SK-N-SH (cell line): ENCODE data around the gene SPATA16.

Experiments
- CHD2 ChIP-seq: fragments of 150-350 bp; IDR thresholded peaks from 2 replicates; pipeline ENCODE4 v1.6.1; 2018; ENCODE audit warnings: low read length; ENCODE audit not compliant: partially characterized antibody
- CTCF ChIP-seq: fragments of 200-600 bp; sonication (generic); IDR thresholded peaks from 2 replicates; pipeline ENCODE4 v1.6.1; 2017; ENCODE audit warnings: antibody characterized with exemption, mild to moderate bottlenecking, moderate library complexity
- ELF1 ChIP-seq: IDR thresholded peaks from 2 replicates; pipeline ENCODE4 v1.4.0; 2012
- POLR2AphosphoS5 ChIP-seq: IDR thresholded peaks from 2 replicates; pipeline ENCODE4 v1.6.1; 2012; ENCODE audit warnings: low read depth, low read length
- RXRA ChIP-seq: IDR thresholded peaks from 2 replicates; pipeline ENCODE4 v1.4.0; 2012; ENCODE audit warnings: low read depth, mild to moderate bottlenecking, borderline replicate concordance
- TCF12 ChIP-seq: IDR thresholded peaks from 2 replicates; pipeline ENCODE4 v1.4.0; 2012
- USF1 ChIP-seq: IDR thresholded peaks from 2 replicates; pipeline ENCODE4 v1.4.0; 2012; ENCODE audit warnings: low read depth, borderline replicate concordance
- YY1 ChIP-seq: IDR thresholded peaks from 2 replicates; pipeline ENCODE4 v1.4.0; 2012; ENCODE audit warnings: low read depth, mild to moderate bottlenecking

- TF ChIP-seq CHD2, result no peak
- no peak for TF ChIP-seq TCF12
- TF ChIP-seq YY1, result no peak
- no peak for TF ChIP-seq POLR2AphosphoS5
- no peak for TF ChIP-seq CTCF
- TF ChIP-seq ELF1, result no peak
- TF ChIP-seq RXRA, result no peak
- TF ChIP-seq USF1, result no peak
Measured at GRCh38 chr3:172892158-172892557, 248.9 kb downstream of the SPATA16 start.
